NCI-H2081 treated with DMSO at 0.1 percent for 48 hours (cell line): Measurements from ENCODE around the gene RIT1.
A peak's percentile ranks its signal among the peaks of the same experiment; 100 is the strongest.

Source experiments
- DNase-seq: peaks from one replicate; lab custom pipeline; 2025; lab: John Stamatoyannopoulos, UW

The RIT1 gene, protein sequence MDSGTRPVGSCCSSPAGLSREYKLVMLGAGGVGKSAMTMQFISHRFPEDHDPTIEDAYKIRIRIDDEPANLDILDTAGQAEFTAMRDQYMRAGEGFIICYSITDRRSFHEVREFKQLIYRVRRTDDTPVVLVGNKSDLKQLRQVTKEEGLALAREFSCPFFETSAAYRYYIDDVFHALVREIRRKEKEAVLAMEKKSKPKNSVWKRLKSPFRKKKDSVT

DNA sequence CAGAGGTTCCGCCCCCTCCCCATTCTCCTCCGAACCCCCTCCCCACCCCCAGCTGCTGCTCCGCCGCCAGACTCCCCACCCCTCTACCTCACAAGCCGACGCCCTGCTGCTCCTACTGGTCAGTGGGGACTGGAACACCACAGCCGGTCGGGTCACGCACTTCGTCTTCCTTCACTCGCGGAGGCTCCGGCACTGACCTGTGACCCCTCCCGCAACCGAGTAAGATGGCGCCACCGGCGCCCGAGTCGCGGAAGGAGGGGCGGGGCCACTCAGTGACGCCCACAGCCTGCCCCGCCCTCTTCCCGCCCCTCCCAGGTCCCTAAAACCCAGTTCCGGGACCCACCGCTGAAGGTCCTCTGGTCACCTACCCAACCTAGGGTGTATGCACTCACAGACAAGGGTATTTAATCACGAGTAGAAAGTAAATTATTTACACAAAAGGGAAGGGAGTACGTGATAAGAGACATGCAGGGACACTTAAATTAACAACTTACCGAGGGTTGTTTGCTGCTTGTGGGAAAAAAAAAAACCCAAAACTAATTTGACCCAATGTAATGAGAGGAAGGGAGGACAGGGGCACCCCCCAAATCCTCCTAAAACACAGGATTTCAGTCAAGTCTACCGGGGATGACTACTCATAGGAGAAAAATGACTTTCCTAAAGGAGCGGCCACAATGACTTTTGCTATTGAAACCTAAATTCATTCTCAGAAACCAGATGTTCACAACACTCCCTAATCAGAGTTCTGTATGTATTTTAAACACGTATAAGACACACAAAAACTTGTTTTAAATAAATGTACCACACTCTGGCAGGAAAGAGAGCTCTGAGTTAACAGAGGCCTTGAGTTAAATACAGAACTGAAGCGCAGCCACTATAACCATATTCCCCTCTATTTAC, at the start of gene RIT1:
RIT1 (minus strand) TSS at position 194 of the 900 bp plus-strand sequence. CDS start 588 bp downstream, outside the sequence.
- DNase-seq = peak; percentile 41

DNA sequence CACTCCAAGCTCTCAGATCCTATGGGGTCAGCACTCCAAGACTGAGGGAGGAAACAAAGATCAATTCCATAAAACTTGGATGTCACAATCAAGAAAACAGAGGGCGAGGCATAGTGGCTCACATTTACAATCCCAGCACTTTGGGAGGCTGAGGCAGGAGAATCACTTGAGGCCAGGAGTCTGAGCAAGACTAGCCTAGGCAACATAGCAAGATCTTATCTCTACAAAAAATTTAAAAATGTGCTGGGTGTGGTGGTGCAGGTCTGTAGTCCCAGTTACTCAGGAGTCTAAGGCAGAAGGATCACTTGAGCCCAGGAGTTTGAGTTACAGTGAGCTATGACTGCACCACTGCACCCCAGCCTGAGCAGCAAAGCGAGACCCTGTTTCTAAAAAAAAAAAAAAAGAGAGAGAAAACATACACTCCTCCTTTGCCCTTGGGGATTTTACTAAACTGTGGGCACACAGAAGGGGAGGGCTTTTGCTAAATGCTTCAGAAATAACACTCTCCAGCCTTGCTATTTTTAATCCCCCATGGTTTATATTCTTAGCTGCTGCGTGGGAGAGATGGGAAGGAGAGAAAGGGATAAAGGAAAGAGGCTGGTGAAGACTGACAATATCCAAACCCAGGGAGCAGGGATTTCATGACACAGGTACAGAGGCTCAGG, 49.1 kb upstream of the RIT1 start:
- no peak for DNase-seq

DNA sequence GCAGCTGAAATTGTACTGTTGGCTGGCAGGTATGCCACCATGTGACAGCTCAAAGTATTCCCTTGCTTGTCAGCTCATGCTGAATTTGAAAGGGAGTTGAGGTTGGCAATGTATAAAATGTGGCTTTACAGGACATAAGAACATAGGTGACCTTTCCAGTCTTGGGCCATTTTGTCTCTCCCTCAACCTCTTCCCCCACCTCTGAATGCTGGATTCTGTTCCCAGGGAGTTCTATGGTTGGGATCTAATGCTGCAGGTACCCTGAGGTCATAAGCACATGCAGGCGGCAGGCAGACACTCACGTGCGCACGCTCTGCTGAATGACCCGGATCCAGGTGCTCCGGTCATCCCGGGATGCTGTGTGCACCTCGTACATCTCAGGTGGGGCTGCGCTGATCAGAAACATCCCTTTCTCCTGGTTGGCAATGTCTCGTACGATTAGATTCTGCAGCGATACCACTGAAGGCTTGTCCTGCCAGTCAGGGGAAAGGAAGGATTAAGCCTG, 46.3 kb upstream of the RIT1 start:
- no peak for DNase-seq

DNA sequence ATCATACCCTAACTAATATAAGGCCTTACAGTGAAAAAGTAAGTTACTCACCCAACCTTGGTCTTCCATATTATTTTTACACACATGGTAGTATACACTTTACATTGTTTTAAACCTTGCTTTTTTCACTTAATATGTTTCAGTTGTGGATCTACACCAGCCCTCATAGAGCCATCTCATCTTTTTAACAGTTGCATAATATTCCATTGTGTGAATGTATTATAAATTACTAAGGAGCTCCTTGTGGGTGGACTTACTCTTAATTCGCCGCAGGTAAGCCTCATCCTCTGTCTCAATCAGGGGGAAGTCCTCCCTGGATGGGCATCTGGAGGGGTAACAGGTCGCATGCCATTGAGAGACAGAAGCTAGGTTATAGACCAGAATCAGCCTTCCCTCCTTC, 43.5 kb upstream of the RIT1 start:
- no peak for DNase-seq

DNA sequence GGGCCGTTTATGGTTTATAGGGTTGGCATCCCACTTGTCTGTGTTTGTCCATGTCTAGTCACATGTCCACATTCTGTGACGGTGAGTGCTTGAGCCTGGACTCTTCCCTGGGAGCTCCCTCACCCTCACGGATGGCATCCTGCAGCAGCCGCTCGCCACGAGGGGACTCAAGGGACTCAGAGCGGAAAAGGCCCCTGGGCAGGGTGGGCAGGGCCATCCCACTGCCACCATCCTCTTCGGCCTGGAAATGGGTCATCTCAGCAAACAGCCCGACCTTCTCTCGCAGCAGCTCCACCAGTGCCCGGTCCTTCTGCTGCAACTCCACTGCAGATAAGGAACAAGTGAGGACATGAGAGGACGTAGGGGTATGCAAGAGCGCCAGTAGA, 41.3 kb upstream of the RIT1 start:
- DNase-seq = no peak

DNA sequence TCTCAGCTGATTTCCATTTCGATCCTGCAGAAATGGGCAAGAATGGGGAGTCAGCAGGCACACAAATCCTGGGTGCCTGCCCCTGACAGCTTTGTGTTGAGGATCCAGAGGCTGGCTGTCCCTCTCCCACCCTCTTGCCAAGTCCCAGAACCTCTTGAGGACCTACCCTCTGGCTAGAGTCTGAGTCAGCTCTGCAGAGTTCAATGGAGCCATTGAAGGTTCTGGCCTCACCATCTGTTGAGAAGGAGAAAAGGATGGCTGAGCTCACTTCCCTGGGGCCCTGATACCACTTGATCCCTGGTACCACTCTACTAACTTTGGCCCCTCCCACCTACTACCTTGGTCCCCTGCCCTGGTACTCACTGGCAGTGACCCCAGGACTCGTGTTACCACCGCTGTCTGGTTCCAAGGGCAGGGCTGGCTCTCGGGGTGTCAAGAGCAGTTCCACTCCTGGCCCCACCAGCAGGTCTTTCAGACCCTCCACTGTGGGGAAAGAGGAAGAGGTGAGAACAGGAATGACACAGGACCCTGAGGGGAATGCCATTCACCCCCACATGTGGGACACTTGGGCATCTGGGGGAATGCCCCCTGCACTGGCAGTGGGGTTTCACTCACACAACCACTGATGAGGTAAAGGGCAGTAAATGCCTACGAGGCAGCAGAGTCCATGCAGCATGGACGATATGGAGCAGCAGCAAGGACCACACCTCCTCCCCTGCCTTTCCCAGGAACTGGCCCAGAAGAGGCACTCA, 40.8 kb upstream of the RIT1 start:
- DNase-seq = no peak

DNA sequence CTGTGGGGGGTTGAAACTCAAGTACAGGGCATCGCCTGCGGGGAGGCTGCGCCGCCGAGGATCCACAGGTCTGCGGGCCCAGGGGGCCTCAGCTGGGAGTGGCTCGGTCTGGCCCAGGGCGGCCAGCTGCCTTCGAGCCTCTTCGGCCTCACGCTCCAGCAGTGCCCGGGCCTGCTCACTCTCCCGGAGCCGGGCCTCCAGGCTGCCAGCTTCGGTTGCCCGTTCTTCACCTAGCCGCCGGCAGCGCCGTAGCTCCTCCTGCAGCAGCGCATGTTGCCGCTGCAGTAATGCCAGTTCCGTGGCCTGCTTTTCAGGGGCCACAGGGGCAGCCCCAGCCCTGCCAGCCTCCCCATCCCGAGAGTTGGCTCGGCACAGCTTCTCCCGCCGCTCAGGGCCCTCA, 39.7 kb upstream of the RIT1 start:
- no peak for DNase-seq

DNA sequence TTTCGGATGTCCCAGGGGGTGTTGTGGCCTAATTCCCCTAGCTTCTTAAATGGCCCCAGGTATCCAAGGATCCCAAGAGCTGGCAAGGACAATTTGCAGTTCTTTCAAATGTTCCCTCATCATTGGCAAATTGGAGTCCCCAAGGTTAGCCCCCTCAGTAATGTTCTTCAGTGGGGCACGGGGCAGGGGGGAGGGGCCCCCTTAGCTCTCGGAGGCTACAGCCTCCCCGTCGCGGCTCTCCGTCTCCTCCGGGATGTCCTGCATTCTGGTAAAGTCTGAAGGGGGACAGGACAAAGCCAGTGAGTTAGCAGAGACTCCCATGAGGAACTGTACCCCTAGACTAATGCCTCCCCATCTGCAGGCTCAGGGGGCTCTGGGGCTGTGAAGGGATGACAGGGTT, 36.6 kb upstream of the RIT1 start:
- DNase-seq = no peak

DNA sequence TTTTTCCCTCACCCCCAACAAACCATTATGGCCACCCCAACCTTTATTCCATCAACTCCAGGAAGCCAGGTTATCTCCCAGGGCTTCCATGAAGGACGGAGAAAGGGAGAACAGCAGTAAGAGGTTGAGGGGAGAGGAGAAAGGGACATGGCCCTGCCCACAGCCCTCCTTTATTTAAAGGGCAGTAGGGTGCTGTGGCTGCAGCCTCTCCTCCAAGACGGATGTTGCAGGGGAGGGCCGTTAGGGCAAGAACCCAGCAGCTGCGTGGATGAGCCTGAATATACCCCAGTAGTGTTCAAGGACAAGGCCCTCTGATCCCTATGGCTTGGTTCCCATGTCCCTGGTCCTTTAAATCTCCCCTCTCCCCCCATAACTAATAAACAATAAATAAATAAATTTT, 36.1 kb upstream of the RIT1 start:
- no peak for DNase-seq

DNA sequence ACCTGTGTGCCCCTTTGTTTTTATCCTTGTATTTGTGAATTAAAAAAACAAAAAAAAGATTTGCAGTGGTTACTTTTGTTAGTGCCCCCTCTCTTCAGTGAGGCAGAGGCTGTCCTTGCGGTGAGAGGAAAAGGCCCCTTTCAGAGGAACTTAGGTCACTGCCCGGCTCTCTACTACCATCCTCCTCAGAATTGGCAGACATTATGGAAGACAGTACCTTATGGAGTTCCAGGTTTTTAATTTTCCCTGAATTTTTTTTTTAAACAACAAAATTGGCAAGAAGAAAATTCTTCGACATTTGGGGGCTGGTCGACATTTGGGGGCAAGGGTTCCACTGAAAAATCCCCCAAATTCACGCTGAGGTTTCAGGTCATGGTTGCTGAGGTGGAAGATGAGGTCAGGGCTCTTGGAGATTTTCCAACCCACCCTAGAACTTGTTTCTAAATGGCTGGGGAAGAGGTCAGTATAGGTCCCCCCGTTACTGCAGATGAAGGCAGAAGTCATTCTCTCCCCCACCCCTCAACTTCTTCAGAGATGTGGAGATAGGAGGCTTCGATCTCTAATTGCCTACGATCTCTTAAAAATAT, 35.6 kb upstream of the RIT1 start:
- no peak for DNase-seq

DNA sequence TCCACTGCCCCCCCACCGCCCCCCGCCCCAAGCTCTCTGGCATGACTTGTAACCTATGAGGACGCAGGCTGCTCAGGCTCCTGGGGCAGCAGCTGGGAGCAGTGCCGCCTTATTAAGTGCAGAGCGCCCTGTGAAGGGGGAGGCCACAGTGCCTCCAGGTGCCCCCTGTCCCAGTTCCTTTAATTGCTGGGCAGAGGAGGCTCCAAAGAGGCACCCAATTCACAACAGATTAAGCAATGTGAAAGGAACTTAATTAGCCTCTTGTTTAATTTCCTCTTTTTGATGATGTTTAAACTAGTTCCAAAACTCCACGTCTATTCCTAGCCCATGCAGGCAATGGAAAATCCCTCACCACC, 33.3 kb upstream of the RIT1 start:
- no peak for DNase-seq

DNA sequence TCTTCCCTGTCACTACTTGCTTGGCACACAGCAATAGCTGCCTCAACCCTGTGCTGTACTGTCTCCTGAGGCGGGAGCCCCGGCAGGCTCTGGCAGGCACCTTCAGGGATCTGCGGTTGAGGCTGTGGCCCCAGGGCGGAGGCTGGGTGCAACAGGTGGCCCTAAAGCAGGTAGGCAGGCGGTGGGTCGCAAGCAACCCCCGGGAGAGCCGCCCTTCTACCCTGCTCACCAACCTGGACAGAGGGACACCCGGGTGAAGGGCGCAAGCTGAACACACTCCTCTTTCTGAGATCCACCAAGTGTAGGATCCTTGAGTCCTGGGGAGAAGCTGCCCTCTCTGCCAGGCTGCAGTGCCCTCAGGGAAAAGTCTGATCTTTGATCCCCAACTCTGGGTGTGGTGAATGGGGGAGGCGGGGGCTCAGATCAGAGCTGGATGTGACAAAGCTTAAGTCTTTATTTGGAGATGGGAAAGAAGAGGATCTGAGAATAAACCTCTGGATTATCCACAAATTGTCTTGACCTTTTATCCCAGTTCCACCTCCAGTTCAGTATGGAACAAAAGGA, 31.5 kb upstream of the RIT1 start:
- no peak for DNase-seq

DNA sequence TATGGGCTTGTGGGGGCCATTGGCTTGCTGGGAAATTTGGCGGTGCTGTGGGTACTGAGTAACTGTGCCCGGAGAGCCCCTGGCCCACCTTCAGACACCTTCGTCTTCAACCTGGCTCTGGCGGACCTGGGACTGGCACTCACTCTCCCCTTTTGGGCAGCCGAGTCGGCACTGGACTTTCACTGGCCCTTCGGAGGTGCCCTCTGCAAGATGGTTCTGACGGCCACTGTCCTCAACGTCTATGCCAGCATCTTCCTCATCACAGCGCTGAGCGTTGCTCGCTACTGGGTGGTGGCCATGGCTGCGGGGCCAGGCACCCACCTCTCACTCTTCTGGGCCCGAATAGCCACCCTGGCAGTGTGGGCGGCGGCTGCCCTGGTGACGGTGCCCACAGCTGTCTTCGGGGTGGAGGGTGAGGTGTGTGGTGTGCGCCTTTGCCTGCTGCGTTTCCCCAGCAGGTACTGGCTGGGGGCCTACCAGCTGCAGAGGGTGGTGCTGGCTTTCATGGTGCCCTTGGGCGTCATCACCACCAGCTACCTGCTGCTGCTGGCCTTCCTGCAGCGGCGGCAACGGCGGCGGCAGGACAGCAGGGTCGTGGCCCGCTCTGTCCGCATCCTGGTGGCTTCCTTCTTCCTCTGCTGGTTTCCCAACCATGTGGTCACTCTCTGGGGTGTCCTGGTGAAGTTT, 30.8 kb upstream of the RIT1 start:
- DNase-seq = no peak

DNA sequence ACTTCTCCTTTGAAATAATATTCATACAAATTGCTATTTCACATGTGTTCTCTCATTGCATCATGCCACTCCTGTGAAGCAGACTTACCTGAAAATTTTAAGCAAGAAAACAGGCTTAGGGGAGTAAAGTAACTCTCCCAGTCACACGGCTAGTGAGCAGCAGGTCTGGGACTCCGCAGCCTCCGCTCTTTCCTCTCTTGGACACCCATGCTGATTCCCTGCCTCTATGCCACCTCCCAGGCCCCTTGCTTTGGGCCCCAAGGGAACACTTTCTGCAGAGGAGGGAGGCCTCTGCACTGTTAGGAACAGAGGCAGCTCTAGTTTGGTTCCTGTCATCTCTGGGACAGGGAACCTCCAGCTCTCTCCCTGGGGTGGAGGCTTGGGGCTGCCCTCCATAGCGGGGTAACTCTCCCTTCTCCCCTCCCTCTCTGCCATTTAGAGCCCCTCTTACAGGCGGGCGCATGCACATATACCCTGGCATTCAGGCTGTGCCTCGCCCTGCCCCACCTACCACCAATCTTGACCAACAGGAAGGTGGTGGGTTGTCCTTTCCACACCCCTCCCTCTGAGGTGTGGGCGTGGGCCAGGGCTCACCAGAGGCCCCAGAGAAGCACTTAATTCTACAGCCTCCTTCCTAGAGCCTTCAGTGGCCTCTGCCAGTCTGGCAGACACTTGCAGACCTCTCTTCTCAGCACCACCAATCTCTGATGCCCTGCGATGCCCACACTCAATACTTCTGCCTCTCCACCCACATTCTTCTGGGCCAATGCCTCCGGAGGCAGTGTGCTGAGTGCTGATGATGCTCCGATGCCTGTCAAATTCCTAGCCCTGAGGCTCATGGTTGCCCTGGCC, 30.1 kb upstream of the RIT1 start, which contains the start of gene RXFP4:
RXFP4 (plus strand) TSS at position 646 of the 852 bp plus-strand sequence; CDS start at position 718, 72 bp downstream.
- no peak for DNase-seq

DNA sequence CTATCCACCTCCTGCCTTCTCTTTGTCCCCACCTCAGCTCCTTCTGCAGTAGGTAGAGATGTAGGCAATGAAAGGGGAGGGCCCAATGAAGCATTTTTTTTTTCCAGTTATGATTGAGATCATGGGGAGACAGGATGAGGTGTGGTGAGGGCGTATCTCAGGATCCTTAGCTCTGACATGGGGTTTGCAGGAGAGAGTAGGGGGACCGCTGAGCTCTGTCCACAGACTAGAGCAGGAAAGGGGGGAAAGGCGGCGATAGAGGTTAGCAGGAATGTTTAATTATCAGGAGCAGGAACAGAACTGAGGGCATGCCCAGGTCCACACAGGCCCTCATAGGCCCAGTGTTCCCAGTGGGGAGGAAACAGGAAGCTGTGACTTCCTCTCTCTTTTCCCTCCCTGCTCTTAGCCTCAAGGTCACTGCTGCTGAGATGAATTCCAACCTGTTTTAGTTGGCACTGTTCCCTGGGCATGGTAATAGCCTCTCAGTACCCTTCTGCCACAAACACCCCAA, 29.4 kb upstream of the RIT1 start:
- DNase-seq = no peak

DNA sequence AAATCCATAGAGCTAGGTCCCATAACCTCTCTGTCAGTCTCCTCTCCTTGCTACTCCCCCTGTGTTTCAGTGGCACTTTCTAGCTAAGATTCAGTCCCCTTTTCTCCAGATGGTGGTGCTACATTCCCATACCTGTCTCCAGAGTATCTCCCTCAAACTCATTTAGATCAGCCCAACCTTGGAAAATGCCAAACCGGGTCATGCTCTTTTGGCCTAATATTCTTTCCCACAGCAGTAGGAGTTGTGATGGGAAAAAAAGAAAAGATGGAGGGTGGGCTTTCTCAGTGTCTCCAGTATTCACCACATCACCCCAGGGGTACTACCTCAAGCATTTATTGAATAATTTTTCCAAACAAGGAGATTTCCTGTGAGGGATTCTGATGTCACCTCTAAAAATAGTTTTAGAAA, 27.1 kb upstream of the RIT1 start:
- DNase-seq = peak; percentile 25

DNA sequence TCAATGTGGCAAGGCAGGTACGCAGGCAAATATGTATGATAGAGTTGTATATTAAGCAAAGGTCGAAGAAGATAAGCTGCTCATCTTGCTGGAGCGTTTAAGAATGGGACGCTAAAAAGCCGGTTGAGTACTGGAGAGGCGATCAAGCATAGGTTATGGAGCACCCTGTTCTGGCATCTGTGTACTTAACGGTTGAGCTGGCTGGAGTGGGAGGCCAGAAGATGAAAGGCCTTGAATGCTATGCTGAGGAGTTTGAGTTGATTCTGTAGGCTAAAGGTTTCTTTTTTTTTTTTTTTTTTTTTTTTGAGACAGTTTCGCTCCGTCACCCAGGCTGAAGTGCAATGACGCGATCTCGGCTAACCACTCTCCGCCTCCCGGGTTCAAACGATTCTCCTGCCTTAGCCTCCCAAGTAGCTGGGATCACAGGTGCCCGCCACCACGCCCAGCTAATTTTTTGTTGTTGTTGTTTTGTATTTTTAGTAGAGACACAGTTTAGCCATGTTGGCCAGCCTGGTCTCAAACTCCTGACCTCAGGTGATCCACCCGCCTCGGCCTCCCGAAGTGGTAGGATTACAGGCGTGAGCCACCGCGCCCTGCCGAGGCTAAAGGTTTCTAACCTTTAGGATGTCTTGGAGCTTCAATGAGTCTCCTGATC, 23.9 kb upstream of the RIT1 start:
- no peak for DNase-seq

DNA sequence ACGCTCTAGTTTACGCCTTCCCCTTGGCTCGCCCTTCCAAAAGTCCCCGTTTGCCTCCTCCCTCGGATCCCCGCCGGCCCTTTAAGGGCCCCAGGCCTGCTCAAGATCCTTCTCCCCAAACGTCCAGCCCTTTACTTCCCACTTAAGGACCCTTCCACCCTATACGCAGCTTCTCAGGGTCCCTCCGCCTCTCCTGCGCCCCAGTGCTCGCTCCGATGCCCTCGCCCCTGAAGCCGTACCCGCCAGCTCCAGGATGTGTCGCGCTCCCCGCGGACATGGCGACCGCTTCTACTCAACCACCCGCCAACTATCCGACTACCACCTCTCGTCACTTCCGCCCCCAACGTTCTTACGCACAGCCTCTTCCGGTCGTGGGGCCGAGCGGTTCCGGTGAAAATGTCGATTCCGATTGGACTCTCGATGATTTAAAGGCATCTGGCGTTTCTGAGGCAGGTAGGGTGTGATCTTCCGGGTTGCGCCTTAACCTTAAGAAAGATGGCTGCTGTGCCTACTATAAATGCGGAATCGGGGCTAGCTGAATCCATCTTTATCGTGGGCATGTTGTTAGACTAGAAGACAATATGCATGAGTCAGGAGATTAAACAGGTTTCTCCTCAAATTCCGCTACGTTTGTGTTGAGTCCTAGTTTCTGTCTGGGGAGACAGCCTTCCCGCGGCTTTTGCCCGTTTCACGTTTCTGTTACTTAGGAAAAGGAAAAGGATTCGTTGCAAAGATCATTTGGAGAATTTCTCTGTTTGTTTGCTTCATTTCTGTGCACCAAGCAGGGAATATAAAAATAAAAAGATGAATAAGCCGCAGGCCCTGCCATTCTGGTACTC, 23.2 kb upstream of the RIT1 start, which contains the start of gene KHDC4:
KHDC4 (minus strand) TSS at position 317 of the 839 bp plus-strand sequence; CDS start at position 277, 40 bp downstream.
- DNase-seq = peak; percentile 99
